ENCODE results near the gene MKX. TPM values are rescaled to one million over a fixed set of nuclear protein-coding genes. Genes with fewer than 3 reads are reported as not detected.

MKX gene
- total RNA-seq, 2 donors from 2014 or later, result 0.50 TPM

DNA sequence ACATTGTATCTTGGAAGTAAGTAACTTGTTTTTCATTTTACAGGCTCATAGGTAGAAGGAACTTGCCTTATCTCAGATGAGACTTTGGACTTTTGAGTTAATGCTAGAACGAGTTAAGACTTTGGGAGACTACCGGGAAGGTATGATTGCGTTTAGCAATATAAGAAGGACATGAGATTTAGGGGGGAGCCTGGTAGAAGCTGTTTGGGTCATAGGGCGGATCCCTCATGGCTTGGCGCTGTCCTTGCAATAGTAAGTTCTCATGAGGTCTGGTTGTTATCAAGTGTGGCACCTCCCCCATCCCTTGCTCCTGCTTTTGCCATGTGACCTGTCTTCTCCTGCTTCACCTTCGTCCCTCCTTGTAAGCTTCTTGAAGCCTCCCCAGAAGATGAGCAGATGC lies 110.3 kb downstream of the MKX start:
- no peak for DNase-seq

DNA sequence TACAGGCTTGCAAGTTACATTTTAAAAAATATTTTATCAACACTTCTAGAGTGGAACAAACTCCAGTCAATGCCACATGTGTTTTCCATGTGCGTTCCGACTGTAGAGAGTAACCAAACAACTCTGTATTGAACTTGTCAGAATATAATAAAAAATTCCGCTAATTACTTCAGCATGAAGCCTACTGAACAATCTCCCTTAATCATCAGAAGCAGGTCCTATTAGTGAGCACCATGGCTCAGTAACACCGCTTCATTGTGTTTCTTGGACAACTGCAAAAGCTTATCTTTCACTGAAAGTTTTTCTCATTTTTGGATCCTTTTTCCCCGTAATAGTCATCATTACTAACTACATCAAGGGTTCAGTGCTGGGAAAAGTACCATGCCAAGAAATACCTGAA lies 117.0 kb downstream of the MKX start:
- DNase-seq (no peak), ATAC-seq (peak in 1 of 2 donors; percentile 21)
- intact Hi-C loops (cut with DNase I), result no loop called here

More for the DNA sequence above, 110.3 kb downstream of the MKX start:
- intact Hi-C loops (cut with DNase I), result no loop called here
- ATAC-seq, result no peak

GRCh38 chr10:27626890-27627289 lies 118.7 kb downstream of the MKX start:
- ATAC-seq, result peak in 1 of 2 donors; percentile 50
- no peak for DNase-seq
- intact Hi-C loops (cut with DNase I), result no loop called here

GRCh38 chr10:27625452-27626211 lies 120.0 kb downstream of the MKX start:
- no peak for DNase-seq
- ATAC-seq, result no peak
- intact Hi-C loops (cut with DNase I), result no loop called here

DNA sequence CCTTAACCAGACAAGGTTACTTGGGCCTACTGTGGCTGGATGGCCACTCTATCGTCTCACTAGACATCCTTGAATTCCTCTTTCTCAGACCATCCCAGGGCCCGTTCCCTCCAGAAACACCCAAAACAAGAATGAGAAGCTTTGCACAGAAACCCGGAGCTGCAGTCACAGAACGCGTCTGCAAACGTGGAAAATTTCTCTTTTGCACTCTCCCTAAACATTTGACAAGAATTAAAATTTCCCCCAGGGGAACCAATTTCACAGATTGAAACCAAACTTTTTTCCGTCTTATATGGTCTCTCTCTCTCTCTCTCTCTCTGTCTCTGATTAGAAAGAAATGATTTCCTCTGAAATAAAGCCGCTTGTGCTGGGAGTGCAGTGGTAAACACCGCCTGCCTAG lies 120.7 kb downstream of the MKX start:
- ATAC-seq (no peak), DNase-seq (no peak)
- intact Hi-C loops (cut with DNase I), result no loop called here

Other genes starting within 250 kb of the MKX start
- gene RAB18, start 241.5 kb downstream of the MKX start, total RNA-seq, result 100 to 1,000 TPM in 1 of 2 donors, 10 to 100 TPM in 1; 92.8 to 127 TPM